Kidney epithelial cell (primary cell): ENCODE data around the gene ZNF76. TPM values are rescaled to one million over a fixed set of nuclear protein-coding genes. Genes with fewer than 3 reads are reported as not detected.

ENCODE experiments used
- DNase-seq: peaks from one replicate; pipeline ENCODE4 v3.0.0-alpha.2; 2010; ENCODE audit warnings: low read depth
- H3K27me3 ChIP-seq: 2 replicates; pipeline ENCODE4 v1.6.0; 2011; ENCODE audit warnings: low read length; ENCODE audit not compliant: control insufficient read depth, insufficient read depth
- H3K36me3 ChIP-seq: 2 replicates; pipeline ENCODE4 v1.5.1; 2011; ENCODE audit warnings: low read length; ENCODE audit not compliant: control insufficient read depth, insufficient read depth
- H3K4me3 ChIP-seq: 2 replicates; pipeline ENCODE4 v1.5.1; 2011; ENCODE audit warnings: low read depth, mild to moderate bottlenecking, control low read depth, low read length
- CTCF ChIP-seq: IDR thresholded peaks from 2 replicates; pipeline ENCODE4 v1.5.1; 2011; ENCODE audit warnings: mild to moderate bottlenecking, moderate library complexity, low read length, control low read depth, inconsistent platforms; ENCODE audit not compliant: insufficient read depth, poor library complexity, severe bottlenecking
- total RNA-seq: library from RNA; depleted of rRNA; stranded (reverse); fragments of >200 nt; gene quantifications from 2 replicates; pipeline ENCODE4 v1.2.3, GENCODE V29; 2015

The ZNF76 gene
- total RNA-seq, 1 donor from 2014 or later = 21.2 TPM

- no peak for TF ChIP-seq CTCF
- Histone ChIP-seq H3K27me3 (no peaks in the 10 kb centered on the region), H3K4me3 (no peak overlapping the region), H3K36me3 (no peaks in the 10 kb centered on the region)
- DNase-seq = no peak
Observed at GRCh38 chr6:35273822-35274559, 14.5 kb downstream of the ZNF76 start.

- H3K4me3 ChIP-seq = no peak overlapping the region
- no peaks in the 10 kb centered on the region for H3K36me3 ChIP-seq
- TF ChIP-seq CTCF = no peak
Observed at GRCh38 chr6:35275744-35276260, 16.3 kb downstream of the ZNF76 start.

GRCh38 chr6:35278708-35279107 is 19.2 kb downstream of the ZNF76 start:
- H3K36me3 ChIP-seq = peaks cover 2% of the 10 kb centered on the region
- H3K27me3 ChIP-seq = no peaks in the 10 kb centered on the region
- TF ChIP-seq CTCF = no peak
- H3K4me3 ChIP-seq = no peak overlapping the region
- DNase-seq = no peak

More at GRCh38 chr6:35275744-35276260, 16.3 kb downstream of the ZNF76 start:
- H3K27me3 ChIP-seq = no peaks in the 10 kb centered on the region
- no peak for DNase-seq

GRCh38 chr6:35280903-35281302 is 21.4 kb downstream of the ZNF76 start:
- Histone ChIP-seq H3K27me3 (no peaks in the 10 kb centered on the region), H3K36me3 (peaks cover 2% of the 10 kb centered on the region), H3K4me3 (no peak overlapping the region)
- DNase-seq = no peak
- no peak for TF ChIP-seq CTCF

GRCh38 chr6:35282472-35282871 is 22.9 kb downstream of the ZNF76 start:
- no peak for TF ChIP-seq CTCF
- no peak for DNase-seq
- Histone ChIP-seq H3K36me3 (peaks cover 2% of the 10 kb centered on the region), H3K4me3 (no peak overlapping the region), H3K27me3 (no peaks in the 10 kb centered on the region)

GRCh38 chr6:35283361-35283760 is 23.8 kb downstream of the ZNF76 start:
- Histone ChIP-seq H3K4me3 (no peak overlapping the region), H3K36me3 (peaks cover 2% of the 10 kb centered on the region), H3K27me3 (no peaks in the 10 kb centered on the region)
- TF ChIP-seq CTCF = no peak
- DNase-seq = no peak
